Ectodermal cell (in vitro differentiated cells): ENCODE data around the gene PPIF.

Experiments used
- H3K27ac ChIP-seq: 2 replicates; pipeline ENCODE4 v1.7.0; 2013; ENCODE audit warnings: mild to moderate bottlenecking, low read depth, low read length; ENCODE audit not compliant: insufficient read depth, poor library complexity, severe bottlenecking
- H3K27me3 ChIP-seq: 2 replicates; pipeline ENCODE4 v1.7.0; 2013; ENCODE audit warnings: mild to moderate bottlenecking, low read length; ENCODE audit not compliant: insufficient read depth, control insufficient read depth, poor library complexity, severe bottlenecking
- H3K36me3 ChIP-seq: one replicate; pipeline ENCODE4 v1.7.0; 2013; ENCODE audit warnings: low read length; ENCODE audit not compliant: control insufficient read depth, insufficient read depth
- H3K4me1 ChIP-seq: one replicate; pipeline ENCODE4 v1.7.0; 2013; ENCODE audit warnings: low read length; ENCODE audit not compliant: control insufficient read depth, insufficient read depth
- H3K4me3 ChIP-seq: 2 replicates; pipeline ENCODE4 v1.7.0; 2013; ENCODE audit warnings: low read depth, low read length, control low read depth; ENCODE audit not compliant: insufficient read depth
- H3K9me3 ChIP-seq: 2 replicates; pipeline ENCODE4 v1.7.0; 2013; ENCODE audit warnings: mild to moderate bottlenecking, low read length, moderate library complexity; ENCODE audit not compliant: control insufficient read depth
- WGBS, 2 experiments: methylation state at CpG; one replicate each; pipeline ENCODE4 v1.1.7; 2013; ENCODE audit warnings: missing lambda C conversion rate in 2 of 2; 5-methylcytosine and 5-hydroxymethylcytosine counted together

Gene PPIF

DNA sequence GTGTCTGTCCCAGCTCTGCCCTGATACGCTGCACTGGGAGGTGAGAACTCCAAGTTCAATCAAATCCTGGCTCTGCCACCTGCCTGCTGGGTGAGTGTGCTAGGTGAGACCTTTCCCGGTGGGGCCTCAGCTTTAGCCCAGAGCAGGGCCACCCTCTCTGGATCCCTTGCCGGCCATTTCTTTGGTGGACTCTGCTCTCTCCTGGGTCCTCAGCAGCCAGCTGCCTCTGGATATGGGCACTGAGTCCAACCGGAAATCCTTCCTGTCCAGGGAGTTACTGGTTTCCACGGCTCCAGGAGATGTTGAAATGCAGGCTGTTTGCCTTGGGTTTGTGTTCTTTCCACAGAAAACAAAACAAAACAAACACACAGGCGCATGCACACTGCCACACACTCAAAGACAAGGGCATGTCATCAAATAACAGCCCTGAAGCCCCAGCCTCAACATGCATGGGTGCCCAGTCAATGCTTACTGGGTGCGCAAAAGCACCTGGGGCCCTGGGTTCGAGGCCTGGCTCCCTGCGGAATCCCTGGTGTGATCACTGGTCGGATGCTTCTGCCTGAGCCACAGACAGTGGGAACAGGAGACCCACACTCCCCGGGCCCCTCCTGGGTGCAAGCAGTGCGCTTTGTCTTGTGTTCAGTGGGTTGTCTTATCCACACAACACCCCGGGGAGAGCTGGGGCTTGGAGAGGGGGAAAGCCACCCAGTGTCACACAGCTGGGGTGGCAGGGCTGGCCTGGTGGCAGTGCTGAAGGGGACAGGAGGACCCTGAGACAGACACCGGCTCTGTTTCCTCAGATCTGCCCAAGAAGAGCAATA lies 33.1 kb downstream of the PPIF start:
- Histone ChIP-seq H3K9me3 (no peaks in the 10 kb centered on the region), H3K4me3 (no peak overlapping the region), H3K36me3 (no peaks in the 10 kb centered on the region), H3K27me3 (no peaks in the 10 kb centered on the region), H3K4me1 (peaks cover 5% of the 10 kb centered on the region), H3K27ac (no peak overlapping the region)
- 85 to 86% methylated on average over 14 of the region's 14 CpGs for WGBS, 2 experiments

DNA sequence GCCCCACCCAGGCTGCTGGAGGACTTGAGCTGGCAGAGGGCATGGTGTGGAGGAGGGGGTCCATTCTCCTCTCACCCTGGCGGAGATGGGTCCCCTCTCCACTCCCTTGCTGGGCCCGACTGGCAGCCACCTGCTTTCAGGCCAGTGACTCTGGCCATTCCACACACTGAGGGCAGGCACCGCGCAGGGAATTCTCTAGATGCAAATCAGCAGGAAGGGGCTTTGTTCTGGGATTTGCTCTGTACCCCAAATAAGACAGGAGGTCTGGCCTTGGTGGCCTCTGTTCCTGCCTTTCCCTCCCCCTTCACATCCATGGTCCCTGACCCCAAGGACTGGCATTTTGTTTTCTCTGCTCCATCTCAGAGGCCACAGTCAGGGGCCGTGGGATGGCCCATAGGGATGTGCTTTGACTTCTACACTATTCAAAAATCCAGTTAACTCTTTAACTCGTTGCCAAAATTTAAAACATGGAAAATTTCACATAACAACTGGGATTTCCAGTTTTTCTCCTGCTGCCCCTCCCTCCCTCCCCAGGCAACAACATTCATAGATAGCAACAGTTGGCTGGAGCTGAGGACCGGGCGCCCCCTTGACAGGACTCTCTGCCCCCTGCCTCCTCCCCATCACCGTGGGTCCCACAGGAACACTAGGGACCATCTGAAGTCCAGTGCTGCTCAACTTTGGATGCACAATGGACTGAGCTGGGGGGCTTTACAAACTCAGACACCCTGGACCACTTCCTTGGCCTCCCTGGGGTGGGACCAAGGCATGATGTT lies 33.9 kb downstream of the PPIF start:
- no peak overlapping the region for H3K4me3 ChIP-seq
- H3K27ac ChIP-seq, result no peak overlapping the region

DNA sequence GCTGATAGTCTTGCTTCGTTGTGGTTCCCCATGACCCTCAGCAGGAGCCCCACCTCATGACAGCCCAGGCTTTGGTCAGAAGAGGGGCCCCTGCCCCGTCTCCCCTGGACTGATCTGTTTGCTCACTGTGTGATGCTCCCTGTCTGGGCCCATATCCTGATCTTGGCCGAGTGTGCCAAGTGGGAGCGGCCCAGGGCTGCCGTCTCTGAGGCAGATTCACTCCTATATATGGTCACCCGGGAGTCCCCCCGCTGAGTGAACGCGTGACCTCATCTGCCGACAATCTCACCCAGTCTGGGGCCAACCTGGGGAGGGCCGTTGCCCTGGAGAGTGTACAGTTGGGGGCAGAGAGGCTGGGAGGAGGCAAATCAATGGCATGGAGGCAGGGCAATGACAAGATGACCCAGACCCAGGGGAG lies 34.5 kb downstream of the PPIF start:
- 52 to 62% methylated on average over 11 of the region's 11 CpGs for WGBS, 2 experiments
- H3K27ac ChIP-seq, result no peak overlapping the region
- H3K9me3 ChIP-seq, result no peaks in the 10 kb centered on the region
- peaks cover 5% of the 10 kb centered on the region for H3K4me1 ChIP-seq
- H3K36me3 ChIP-seq, result no peaks in the 10 kb centered on the region
- H3K27me3 ChIP-seq, result no peaks in the 10 kb centered on the region
- no peak overlapping the region for H3K4me3 ChIP-seq

More for the DNA sequence above, 33.9 kb downstream of the PPIF start:
- 85 to 90% methylated on average over 9 of the region's 9 CpGs for WGBS, 2 experiments
- H3K27me3 ChIP-seq, result no peaks in the 10 kb centered on the region
- H3K36me3 ChIP-seq, result no peaks in the 10 kb centered on the region
- H3K4me1 ChIP-seq, result peaks cover 5% of the 10 kb centered on the region
- H3K9me3 ChIP-seq, result no peaks in the 10 kb centered on the region

- Histone ChIP-seq H3K4me1 (peaks cover 5% of the 10 kb centered on the region), H3K27ac (no peak overlapping the region), H3K4me3 (no peak overlapping the region), H3K27me3 (no peaks in the 10 kb centered on the region), H3K36me3 (no peaks in the 10 kb centered on the region), H3K9me3 (no peaks in the 10 kb centered on the region)
- WGBS, 2 experiments, result 80% methylated on average over 18 of the region's 18 CpGs
Measured at GRCh38 chr10:79382491-79382941, 35.2 kb downstream of the PPIF start.

- Histone ChIP-seq H3K9me3 (no peaks in the 10 kb centered on the region), H3K4me3 (no peak overlapping the region), H3K27me3 (no peaks in the 10 kb centered on the region), H3K27ac (no peak overlapping the region), H3K36me3 (no peaks in the 10 kb centered on the region), H3K4me1 (peaks cover 5% of the 10 kb centered on the region)
- 93 to 95% methylated on average over 12 of the region's 12 CpGs for WGBS, 2 experiments
Measured at GRCh38 chr10:79383974-79384606, 36.8 kb downstream of the PPIF start.

DNA sequence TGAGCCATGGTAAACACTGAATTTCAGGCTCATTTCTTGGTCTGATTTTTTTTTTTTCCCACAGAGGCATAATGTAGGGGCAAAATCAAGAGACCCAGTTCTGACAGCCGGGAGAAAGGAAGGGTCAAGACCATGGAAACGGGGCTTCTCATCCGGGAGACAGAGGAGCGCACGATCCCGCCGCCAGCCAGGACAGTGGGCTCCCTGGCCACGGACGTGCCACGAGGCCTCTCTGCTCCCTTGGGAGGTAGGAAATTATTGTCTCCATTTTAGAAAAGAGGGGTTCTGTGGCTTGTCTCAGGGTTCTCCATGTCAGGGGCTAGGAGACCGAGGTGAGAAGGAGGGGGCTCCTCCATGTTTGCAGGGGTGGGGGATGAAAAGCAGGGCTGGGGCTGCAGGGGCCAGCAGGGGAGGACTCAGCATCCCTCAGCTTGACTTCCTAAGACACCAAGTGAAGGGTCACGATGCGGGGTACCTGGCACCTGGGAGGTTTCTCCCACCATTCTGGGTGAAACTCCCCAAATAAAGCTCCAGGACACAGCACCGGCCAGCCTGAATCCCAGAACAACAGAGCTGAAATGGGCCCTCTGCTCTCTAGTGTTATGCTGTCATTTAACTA lies 37.6 kb downstream of the PPIF start:
- no peak overlapping the region for H3K4me3 ChIP-seq
- no peaks in the 10 kb centered on the region for H3K36me3 ChIP-seq
- no peaks in the 10 kb centered on the region for H3K9me3 ChIP-seq
- H3K27me3 ChIP-seq, result no peaks in the 10 kb centered on the region
- 88% methylated on average over 14 of the region's 14 CpGs for WGBS, 2 experiments
- H3K27ac ChIP-seq, result no peak overlapping the region
- peaks cover 5% of the 10 kb centered on the region for H3K4me1 ChIP-seq

- H3K36me3 ChIP-seq, result no peaks in the 10 kb centered on the region
- no peak overlapping the region for H3K27ac ChIP-seq
- no peak overlapping the region for H3K4me3 ChIP-seq
- no peaks in the 10 kb centered on the region for H3K27me3 ChIP-seq
- 92 to 93% methylated on average over 9 of the region's 9 CpGs for WGBS, 2 experiments
- no peaks in the 10 kb centered on the region for H3K9me3 ChIP-seq
- H3K4me1 ChIP-seq, result peaks cover 5% of the 10 kb centered on the region
Measured at GRCh38 chr10:79385392-79385795, 38.1 kb downstream of the PPIF start.

DNA sequence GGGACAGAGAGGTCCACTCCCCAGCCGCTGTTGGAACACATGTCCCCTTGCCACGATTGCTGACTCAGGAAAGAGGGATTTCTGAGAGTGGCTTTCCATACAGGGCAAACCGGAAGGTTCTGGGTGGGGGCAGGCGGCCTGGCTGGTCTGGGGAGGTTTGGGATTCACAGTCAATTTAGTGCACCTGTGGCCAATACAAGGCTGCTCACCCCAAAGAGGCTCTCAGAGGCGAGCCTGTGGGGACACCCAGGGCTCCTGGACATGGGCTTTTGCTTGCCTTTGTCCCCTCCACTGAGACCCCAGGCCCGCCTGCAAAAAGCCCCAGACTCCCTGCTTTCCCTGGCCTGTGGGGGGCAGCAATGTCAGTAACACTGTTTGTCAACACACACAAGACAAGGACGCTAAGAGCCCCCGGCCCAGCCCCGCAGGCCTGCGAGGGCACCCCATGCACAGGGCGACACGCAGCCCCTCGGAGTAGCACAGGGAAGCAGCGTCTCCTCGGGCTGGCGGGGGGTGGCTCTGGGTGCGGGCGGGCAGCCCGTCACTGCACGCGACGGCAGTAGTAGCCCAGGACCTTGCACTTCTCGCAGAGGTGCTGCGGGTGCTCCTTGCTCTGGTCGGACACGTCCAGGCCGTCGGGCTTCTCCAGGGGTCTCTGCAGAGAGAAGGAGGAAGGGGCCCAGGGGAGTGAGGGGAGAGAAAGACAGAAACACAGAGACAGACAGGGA lies 38.7 kb downstream of the PPIF start:
- Histone ChIP-seq H3K4me1 (peaks cover 5% of the 10 kb centered on the region), H3K9me3 (no peaks in the 10 kb centered on the region), H3K36me3 (no peaks in the 10 kb centered on the region), H3K27me3 (no peaks in the 10 kb centered on the region), H3K4me3 (no peak overlapping the region), H3K27ac (no peak overlapping the region)
- 85% methylated on average over 28 of the region's 28 CpGs for WGBS, 2 experiments

DNA sequence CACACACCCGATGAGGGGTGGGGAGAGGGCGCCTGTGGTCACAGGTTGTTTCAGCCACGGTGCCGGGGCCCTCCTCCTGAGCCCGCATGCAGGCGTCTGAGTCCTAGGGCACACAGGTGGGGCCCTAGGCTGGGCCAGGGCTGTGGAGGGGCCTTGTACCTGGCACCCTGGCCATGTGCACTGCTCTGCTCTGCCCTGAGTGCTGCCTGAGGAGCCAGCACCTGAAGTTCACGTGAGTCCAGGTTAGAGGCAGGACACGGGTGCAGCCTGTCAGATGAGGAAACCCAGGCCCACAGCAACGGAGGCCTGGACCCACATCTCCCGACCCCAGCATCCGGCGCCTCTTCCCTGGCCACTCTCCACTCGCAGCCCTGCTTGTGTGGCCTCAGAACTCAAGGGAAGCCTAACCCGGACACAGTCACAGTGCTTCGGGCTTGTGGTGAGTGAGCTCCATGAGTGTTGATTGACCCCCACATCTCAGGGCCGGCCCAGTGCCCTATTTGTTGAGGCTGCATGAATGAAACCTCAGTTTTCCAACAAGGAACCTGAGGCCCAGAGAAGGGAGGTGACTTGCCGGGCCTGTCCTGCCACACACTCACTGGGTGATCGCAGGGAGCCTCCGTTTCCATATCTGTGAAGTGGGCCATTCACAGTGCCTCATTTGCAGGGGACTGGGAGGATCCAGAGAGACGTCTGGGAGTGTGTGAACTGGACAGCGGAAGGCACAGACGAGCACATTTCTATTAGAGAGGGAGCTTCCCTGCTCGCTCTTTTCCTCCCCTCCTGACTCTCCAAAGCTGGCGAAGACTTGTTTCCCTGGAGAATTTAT lies 39.6 kb downstream of the PPIF start:
- 82 to 84% methylated on average over 24 of the region's 24 CpGs for WGBS, 2 experiments

More for the DNA sequence above, 39.6 kb downstream of the PPIF start:
- Histone ChIP-seq H3K9me3 (no peaks in the 10 kb centered on the region), H3K27ac (no peak overlapping the region), H3K4me1 (peaks cover 5% of the 10 kb centered on the region), H3K27me3 (no peaks in the 10 kb centered on the region), H3K36me3 (no peaks in the 10 kb centered on the region), H3K4me3 (no peak overlapping the region)
